T-cell (primary cell): ENCODE measurements around the gene RFX2. TPM values are rescaled to one million over a fixed set of nuclear protein-coding genes. Genes with fewer than 3 reads are reported as not detected.
"Not testable (repeated sequence)": the region's sequence is repeated elsewhere in the genome, so short reads cannot be mapped to it uniquely, and the experiment has no call there.

Experiments used
- ATAC-seq, 4 experiments: fragments of 200-7000 bp in 3 of 4; fragments of 150-1000 bp in 1 of 4; cut with Tn5 transposase; replicated peaks in 1 of 4; 1 replicate in 3 of 4; 2 replicates in 1 of 4; pipeline ENCODE4 v1.10.0; 2021; ENCODE audit warnings: moderate library complexity in 3 of 4, mild to moderate bottlenecking in 2 of 4, moderate number of reproducible peaks in 1 of 4
- CTCF ChIA-PET, 2 donors: fragments of 300-600 bp; sonication (Branson Sonifier 250); formaldehyde crosslinking; loops; one replicate each; lab custom pipeline; 2022; ENCODE audit warnings: antibody characterized with exemption in 2 of 2; lab: Charles Lee
- POLR2A ChIA-PET, 2 donors: fragments of 300-600 bp; sonication (Branson Sonifier 250); formaldehyde crosslinking; loops; one replicate each; lab custom pipeline; 2022; ENCODE audit warnings: antibody characterized with exemption in 2 of 2; lab: Charles Lee
- DNase-seq, 35 experiments: peaks; one replicate each; pipeline versions ENCODE4 v3.0.0 to v3.0.0-alpha.2; 2013 to 2023
- H3K27ac ChIP-seq: one replicate; pipeline ENCODE4 v1.5.1; 2013; ENCODE audit warnings: low read length
- H3K27me3 ChIP-seq, 2 experiments: replicated peaks in 1 of 2; 1 replicate in 1 of 2; 2 replicates in 1 of 2; pipeline versions ENCODE4 v1.6.1 to v1.7.0; 2013; ENCODE audit warnings: low read length in 1 of 2, mixed read lengths in 1 of 2; ENCODE audit not compliant: control insufficient read depth in 2 of 2, insufficient read depth in 2 of 2; ENCODE audit errors: extremely low read depth in 1 of 2
- H3K36me3 ChIP-seq, 2 donors: 1 replicate in 1 of 2; 2 replicates in 1 of 2; pipeline versions ENCODE4 v1.6.1 to v1.7.0; 2013; ENCODE audit warnings: low read length in 1 of 2; ENCODE audit not compliant: control insufficient read depth in 2 of 2, insufficient read depth in 1 of 2; ENCODE audit errors: extremely low read depth in 1 of 2
- H3K4me1 ChIP-seq, 2 experiments: 1 replicate in 1 of 2; 2 replicates in 1 of 2; pipeline versions ENCODE4 v1.6.1 to v1.7.0; 2013; ENCODE audit warnings: low read length in 2 of 2, mixed read lengths in 1 of 2; ENCODE audit not compliant: insufficient read depth in 2 of 2, control insufficient read depth in 1 of 2; ENCODE audit errors: extremely low read depth in 1 of 2
- H3K4me3 ChIP-seq, 2 donors: 1 replicate in 1 of 2; 2 replicates in 1 of 2; pipeline versions ENCODE4 v1.5.1 to v1.7.0; 2013; ENCODE audit warnings: mild to moderate bottlenecking in 2 of 2, low read length in 1 of 2, moderate library complexity in 1 of 2; ENCODE audit not compliant: control insufficient read depth in 1 of 2; ENCODE audit errors: extremely low read depth in 1 of 2
- H3K9me3 ChIP-seq: 2 replicates; pipeline ENCODE4 v1.7.0; 2013
- H3K27ac Mint-ChIP-seq, 2 donors: one replicate each; pipeline ENCODE4 v1.8.0; 2020 to 2021; ENCODE audit warnings: mild to moderate bottlenecking in 2 of 2, mixed read lengths in 2 of 2
- H3K27me3 Mint-ChIP-seq, 2 donors: one replicate each; pipeline ENCODE4 v1.8.0; 2021 to 2022; ENCODE audit warnings: mixed read lengths in 2 of 2
- H3K36me3 Mint-ChIP-seq: one replicate; pipeline ENCODE4 v1.8.0; 2021; ENCODE audit warnings: mixed read lengths
- H3K4me1 Mint-ChIP-seq, 3 donors: one replicate each; pipeline ENCODE4 v1.8.0; 2020 to 2022; ENCODE audit warnings: mixed read lengths in 3 of 3, mild to moderate bottlenecking in 1 of 3
- H3K4me3 Mint-ChIP-seq, 3 donors: one replicate each; pipeline ENCODE4 v1.8.0; 2020 to 2022; ENCODE audit warnings: mild to moderate bottlenecking in 3 of 3, mixed read lengths in 3 of 3, moderate library complexity in 3 of 3
- H3K9me3 Mint-ChIP-seq, 3 donors: one replicate each; pipeline ENCODE4 v1.8.0; 2020 to 2022; ENCODE audit warnings: mixed read lengths in 3 of 3
- WGBS: methylation state at CpG from one replicate; pipeline ENCODE4 v1.1.5; 2013; ENCODE audit warnings: missing lambda C conversion rate; ENCODE audit not compliant: insufficient coverage; 5-methylcytosine and 5-hydroxymethylcytosine counted together
- total RNA-seq, 35 experiments: library from RNA in 6 of 35; stranded (reverse) in 6 of 35; fragments of 120-200 nt in 1 of 35; gene quantifications; one replicate each; pipeline versions ENCODE4 v1.2.1 to v1.2.4 and lab custom pipeline; 2013 to 2026

The RFX2 gene
- total RNA-seq, 5 donors from 2014 or later (not counting 1 experiment from before 2014, with no cell fraction given) = 4.7 to 11.6 (median 7.8) TPM

DNA sequence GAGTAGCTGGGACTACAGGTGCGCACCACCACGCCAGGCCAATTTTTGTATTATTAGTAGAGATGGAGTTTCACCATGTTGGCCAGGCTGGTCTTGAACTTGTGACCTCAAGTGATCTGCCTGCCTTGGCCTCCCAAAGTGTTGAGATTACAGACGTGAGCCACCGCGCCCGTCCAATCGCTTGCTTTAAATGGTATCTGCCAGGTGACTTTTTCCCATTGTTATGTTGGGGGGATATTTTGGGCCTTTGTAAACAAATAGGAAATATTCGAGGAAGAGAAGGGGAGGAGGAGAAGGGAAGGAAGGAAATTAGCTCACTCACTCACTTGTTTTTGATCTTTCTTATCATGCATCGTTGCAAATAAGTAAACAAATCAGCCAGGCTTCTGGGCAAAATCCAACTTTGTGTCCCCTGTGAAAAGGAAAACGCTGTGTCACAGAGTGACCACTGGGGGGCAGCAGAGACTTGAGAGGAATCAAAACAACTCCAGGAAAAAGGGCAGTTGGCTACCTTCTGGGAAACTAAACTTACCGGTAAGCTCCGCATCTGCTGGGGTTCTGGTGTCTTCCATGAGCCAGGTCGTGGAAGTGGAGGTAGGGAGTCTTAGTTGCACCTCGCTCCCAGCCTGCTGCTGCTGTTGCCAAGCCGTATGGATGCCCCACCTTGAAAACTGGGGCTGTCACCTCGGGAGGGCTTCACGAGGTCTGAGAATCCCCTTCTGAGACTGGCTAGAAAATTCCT is 123.1 kb downstream of the RFX2 start:
- ChIA-PET CTCF (interaction anchor here (0.7 to 1.3 kb wide), 7 partner anchors 19 to 235 kb away, joined by 3 to 11 read pairs (median 4); no protein-coding TSS in a partner anchor), POLR2A (interaction anchor here in 1 of 2 donors (0.6 kb wide), 1 partner anchor 1614 kb away, joined by 10 read pairs; no protein-coding TSS in a partner anchor)
- Histone ChIP-seq H3K4me1 (peaks cover 4 to 29% of the 10 kb centered on the region in 2 experiments), H3K27me3 (peaks cover 0 to 8% of the 10 kb centered on the region in 2 experiments), H3K27ac (no peak overlapping the region), H3K9me3 (no peaks in the 10 kb centered on the region), H3K36me3 (no peaks in the 10 kb centered on the region), H3K4me3 (peak overlapping the region; percentile 35 to 42)
- H3K9me3 Mint-ChIP-seq = no peaks in the 10 kb centered on the region
- H3K27ac Mint-ChIP-seq = peak overlapping the region; percentile 20 to 68
- WGBS = 36% methylated on average over 10 of the region's 17 CpGs
- peak; percentile 63 to 70 (median 67) for ATAC-seq
- H3K27me3 Mint-ChIP-seq = no peaks in the 10 kb centered on the region
- DNase-seq = peak; percentile 20 to 84 (median 61)
- peak overlapping the region; percentile 74 to 76 (median 76) for H3K4me3 Mint-ChIP-seq
- H3K36me3 Mint-ChIP-seq = no peaks in the 10 kb centered on the region
- peaks cover 22 to 33% (median 24%) of the 10 kb centered on the region in 3 donors for H3K4me1 Mint-ChIP-seq

DNA sequence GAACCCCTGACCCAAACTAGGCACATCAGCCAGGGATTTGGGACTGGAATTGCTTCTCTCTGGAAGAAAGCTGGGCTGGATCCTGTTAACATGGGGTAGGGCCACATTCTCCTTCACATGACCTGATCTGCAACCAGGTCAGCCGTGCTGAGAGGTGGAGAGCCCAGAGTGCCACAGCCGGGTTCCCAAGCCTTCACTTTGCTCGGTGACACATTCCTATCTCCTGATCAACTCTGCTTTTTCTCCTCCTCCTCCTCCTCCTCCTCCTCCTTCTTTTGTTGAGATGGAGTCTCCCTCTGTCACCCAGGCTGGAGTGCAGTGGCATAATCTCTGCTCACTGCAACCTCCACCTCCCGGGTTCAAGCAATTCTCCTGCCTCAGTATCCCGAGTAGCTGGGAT is 124.5 kb downstream of the RFX2 start:
- H3K27ac Mint-ChIP-seq, DNase-seq, ATAC-seq, H3K4me3 ChIP-seq, H3K9me3 ChIP-seq, POLR2A ChIA-PET, H3K27ac ChIP-seq, H3K36me3 ChIP-seq, H3K27me3 ChIP-seq, H3K27me3 Mint-ChIP-seq, H3K36me3 Mint-ChIP-seq, H3K9me3 Mint-ChIP-seq, H3K4me3 Mint-ChIP-seq: not testable (repeated sequence)
- CTCF ChIA-PET = interaction anchor here in 1 of 2 donors (0.8 kb wide), 1 partner anchor 8 kb away, joined by 3 read pairs; the partner anchor contains the start of gene RANBP3
- peaks cover 22 to 33% (median 25%) of the 10 kb centered on the region in 3 donors for H3K4me1 Mint-ChIP-seq
- 100% methylated on average over 2 of the region's 5 CpGs for WGBS
- peaks cover 4 to 33% of the 10 kb centered on the region in 2 experiments for H3K4me1 ChIP-seq

DNA sequence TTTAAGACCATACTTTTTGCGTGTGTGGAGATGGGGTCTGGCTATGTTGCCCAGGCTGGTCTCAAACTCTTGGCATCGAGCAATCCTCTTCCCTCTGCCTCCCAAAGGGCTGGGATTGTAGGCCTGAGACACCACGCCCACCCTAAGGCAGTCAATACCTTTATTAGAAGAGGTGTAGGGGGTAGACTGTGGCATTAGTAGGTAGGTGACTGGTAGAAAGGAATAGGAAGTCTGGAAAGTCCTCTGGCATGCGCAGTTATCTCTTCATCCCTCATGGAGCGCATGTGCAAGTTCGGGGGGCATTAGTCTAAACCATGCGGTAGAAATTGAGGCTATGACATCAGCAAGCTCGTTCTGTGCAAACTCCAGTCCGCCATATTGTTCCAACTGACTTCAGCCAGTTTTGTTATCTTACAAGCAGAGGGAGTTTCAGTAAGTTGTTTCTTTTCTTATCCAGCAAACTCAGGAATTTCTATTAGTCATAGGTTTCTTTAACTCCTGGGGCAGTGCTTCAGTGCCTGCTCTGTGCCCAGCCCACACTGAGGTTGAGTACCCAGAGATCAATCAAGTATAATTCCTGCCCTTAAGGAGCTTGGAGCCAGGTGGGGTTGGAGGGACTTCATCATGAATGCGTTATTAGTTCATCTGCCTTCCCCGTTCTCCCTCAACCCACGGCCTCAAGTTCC is 125.1 kb downstream of the RFX2 start:
- WGBS = 97% methylated on average over 5 of the region's 12 CpGs
- Histone ChIP-seq H3K9me3 (no peaks in the 10 kb centered on the region), H3K27me3 (peaks cover 0 to 8% of the 10 kb centered on the region in 2 experiments), H3K4me1 (peaks cover 4 to 33% of the 10 kb centered on the region in 2 experiments), H3K27ac (no peak overlapping the region), H3K4me3 (no peak overlapping the region), H3K36me3 (no peaks in the 10 kb centered on the region)
- ATAC-seq (no peak), DNase-seq (no peak)
- H3K36me3 Mint-ChIP-seq = no peaks in the 10 kb centered on the region
- H3K4me1 Mint-ChIP-seq = peaks cover 22 to 33% (median 25%) of the 10 kb centered on the region in 3 donors
- no peaks in the 10 kb centered on the region for H3K27me3 Mint-ChIP-seq
- CTCF ChIA-PET = no interaction called here
- H3K4me3 Mint-ChIP-seq = no peak overlapping the region
- no peak overlapping the region for H3K27ac Mint-ChIP-seq
- H3K9me3 Mint-ChIP-seq = no peaks in the 10 kb centered on the region
- POLR2A ChIA-PET = no interaction called here

- Mint-ChIP-seq H3K9me3 (no peaks in the 10 kb centered on the region), H3K27ac (no peak overlapping the region), H3K36me3 (no peaks in the 10 kb centered on the region), H3K4me3 (no peak overlapping the region), H3K27me3 (no peaks in the 10 kb centered on the region), H3K4me1 (peaks cover 23 to 36% (median 30%) of the 10 kb centered on the region in 3 donors)
- Histone ChIP-seq H3K9me3 (no peaks in the 10 kb centered on the region), H3K4me3 (no peak overlapping the region), H3K36me3 (no peaks in the 10 kb centered on the region), H3K27me3 (peaks cover 0 to 5% of the 10 kb centered on the region in 2 experiments), H3K27ac (no peak overlapping the region), H3K4me1 (peaks cover 5 to 35% of the 10 kb centered on the region in 2 experiments)
- WGBS = 60% methylated on average over 1 of the region's 4 CpGs
- no peak for ATAC-seq
- POLR2A ChIA-PET = no interaction called here
- CTCF ChIA-PET = interaction anchor here in 1 of 2 donors (0.5 kb wide), 1 partner anchor 799 kb away, joined by 7 read pairs; no protein-coding TSS in a partner anchor
- no peak for DNase-seq
These were observed 125.7 kb downstream of the RFX2 start for GRCh38 chr19:5984600-5984999.

DNA sequence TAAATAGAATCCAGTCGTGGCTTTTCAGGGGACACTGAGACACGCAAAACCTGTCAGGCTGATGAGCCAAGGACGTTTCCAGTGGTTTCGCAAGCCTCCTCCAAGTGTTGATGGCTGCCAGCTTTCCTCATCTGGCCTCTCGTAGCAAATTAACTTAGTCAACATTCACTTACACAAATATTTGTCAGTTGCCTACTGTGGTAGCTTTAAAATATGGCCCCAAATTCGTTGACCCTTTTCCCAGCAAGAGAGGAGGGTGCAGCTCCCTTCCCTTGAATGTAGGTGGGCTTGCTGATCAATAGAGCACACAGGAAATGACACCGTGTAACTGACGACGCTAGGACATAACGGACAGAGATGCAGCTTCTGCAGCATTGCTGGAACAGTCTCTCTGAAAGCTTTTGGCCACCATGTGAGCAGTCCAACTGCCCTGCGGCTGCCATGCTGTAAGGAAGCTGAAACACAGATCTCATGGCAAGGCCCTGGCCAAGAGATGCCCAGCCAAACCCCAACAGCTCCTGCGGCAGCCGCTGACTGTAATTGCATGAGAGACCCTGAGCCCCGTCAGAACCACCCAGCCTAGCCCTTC is 126.8 kb downstream of the RFX2 start:
- WGBS = 49% methylated on average over 11 of the region's 14 CpGs
- CTCF ChIA-PET = interaction anchor here in 1 of 2 donors (1.0 kb wide), 1 partner anchor 35 kb away, joined by 4 read pairs; no protein-coding TSS in a partner anchor
- Histone ChIP-seq H3K36me3 (no peaks in the 10 kb centered on the region), H3K9me3 (no peaks in the 10 kb centered on the region), H3K27me3 (peaks cover 0 to 4% of the 10 kb centered on the region in 2 experiments), H3K4me3 (no peak overlapping the region), H3K27ac (peak overlapping the region; percentile 68), H3K4me1 (peaks cover 11 to 45% of the 10 kb centered on the region in 2 experiments)
- Mint-ChIP-seq H3K36me3 (no peaks in the 10 kb centered on the region), H3K27me3 (no peaks in the 10 kb centered on the region), H3K4me3 (no peak overlapping the region), H3K27ac (peak overlapping the region; percentile 23 to 86), H3K4me1 (peaks cover 30 to 44% (median 38%) of the 10 kb centered on the region in 3 donors), H3K9me3 (no peaks in the 10 kb centered on the region)
- POLR2A ChIA-PET = no interaction called here
- ATAC-seq (no peak), DNase-seq (no peak)
